Neural cell (in vitro differentiated cells): Measurements from ENCODE around the gene LDLRAD2. TPM values are rescaled to one million over a fixed set of nuclear protein-coding genes. Genes with fewer than 3 reads are reported as not detected.

Experiments
- H2AFZ ChIP-seq: fragments of 200-600, 300-800 bp; sonication (generic), shearing (Covaris generic); 2 replicates; pipeline ENCODE4 v1.6.0; 2014; ENCODE audit warnings: low read depth, mild to moderate bottlenecking, antibody characterized with exemption, low read length, moderate library complexity
- H3F3A ChIP-seq: fragments of 200-600 bp; shearing (Covaris generic); 2 replicates; pipeline ENCODE4 v1.6.1; 2016; ENCODE audit warnings: mild to moderate bottlenecking, moderate library complexity, mixed read lengths, antibody characterized with exemption, low read length; ENCODE audit not compliant: insufficient read depth, poor library complexity, severe bottlenecking
- H3K27ac ChIP-seq: fragments of 200-600, 300-800 bp; sonication (generic), shearing (Covaris generic); 2 replicates; pipeline ENCODE4 v1.5.1; 2014; ENCODE audit warnings: mild to moderate bottlenecking, low read length, moderate library complexity
- H3K27me3 ChIP-seq: fragments of 300-800, 200-600 bp; sonication (generic), shearing (Covaris generic); 2 replicates; pipeline ENCODE4 v1.6.0; 2014; ENCODE audit warnings: mild to moderate bottlenecking, low read depth, low read length, moderate library complexity; ENCODE audit not compliant: insufficient read depth
- H3K36me3 ChIP-seq: fragments of 300-800, 200-600 bp; sonication (generic), shearing (Covaris generic); 2 replicates; pipeline ENCODE4 v1.5.1; 2014; ENCODE audit warnings: mild to moderate bottlenecking, antibody characterized with exemption, low read length, moderate library complexity; ENCODE audit not compliant: insufficient read depth
- H3K4me2 ChIP-seq: fragments of 300-800, 200-600 bp; sonication (generic), shearing (Covaris generic); 2 replicates; pipeline ENCODE4 v1.6.0; 2014; ENCODE audit warnings: mild to moderate bottlenecking, low read length
- H3K4me3 ChIP-seq: fragments of 300-800, 200-600 bp; sonication (generic), shearing (Covaris generic); 2 replicates; pipeline ENCODE4 v1.5.1; 2014; ENCODE audit warnings: mild to moderate bottlenecking, low read length, moderate library complexity
- H3K79me2 ChIP-seq: fragments of 200-600 bp; shearing (Covaris generic); replicated peaks from 2 replicates; pipeline ENCODE4 v1.6.0; 2014; ENCODE audit warnings: mild to moderate bottlenecking, low read length, moderate library complexity; ENCODE audit not compliant: insufficient read depth
- H3K9ac ChIP-seq: fragments of 300-800, 200-600 bp; sonication (generic), shearing (Covaris generic); 2 replicates; pipeline ENCODE4 v1.6.1; 2016; ENCODE audit warnings: mild to moderate bottlenecking, low read length, mixed read lengths
- H3K9me2 ChIP-seq: fragments of 200-600 bp; shearing (Covaris generic); 2 replicates; pipeline ENCODE4 v1.6.1; 2016; ENCODE audit warnings: mild to moderate bottlenecking, low read length, mixed read lengths; ENCODE audit not compliant: insufficient read depth
- H3K9me3 ChIP-seq: fragments of 200-600, 300-800 bp; sonication (generic), shearing (Covaris generic); 2 replicates; pipeline ENCODE4 v1.6.1; 2016; ENCODE audit warnings: mild to moderate bottlenecking, mixed run types, low read length, moderate library complexity, mixed read lengths
- H4K20me1 ChIP-seq: fragments of 200-600 bp; shearing (Covaris generic); 2 replicates; pipeline ENCODE4 v1.6.1; 2016; ENCODE audit warnings: mild to moderate bottlenecking, mixed run types; ENCODE audit not compliant: insufficient read depth
- CTCF ChIP-seq: fragments of 450-650 bp; IDR thresholded peaks from 2 replicates; pipeline ENCODE4 v1.5.1; 2014; ENCODE audit warnings: antibody characterized with exemption, mild to moderate bottlenecking, moderate library complexity; ENCODE audit not compliant: poor library complexity, severe bottlenecking
- EP300 ChIP-seq: fragments of 450-650 bp; conservative IDR thresholded peaks from 2 replicates; pipeline ENCODE4 v1.6.1; 2014; ENCODE audit warnings: antibody characterized with exemption, mild to moderate bottlenecking, moderate library complexity; ENCODE audit not compliant: poor library complexity, severe bottlenecking
- EZH2 ChIP-seq: fragments of 200-600, 300-800 bp; shearing (Covaris generic), sonication (generic); IDR thresholded peaks from 2 replicates; pipeline ENCODE4 v1.6.1; 2014; ENCODE audit warnings: antibody characterized with exemption, low read length, borderline replicate concordance, mild to moderate bottlenecking; ENCODE audit not compliant: insufficient read depth, poor library complexity, severe bottlenecking
- MXI1 ChIP-seq: fragments of 450-650 bp; conservative IDR thresholded peaks from 2 replicates; pipeline ENCODE4 v1.6.1; 2014; ENCODE audit warnings: antibody characterized with exemption, mild to moderate bottlenecking; ENCODE audit not compliant: poor library complexity, severe bottlenecking
- POLR2AphosphoS5 ChIP-seq: IDR thresholded peaks from 2 replicates; pipeline ENCODE4 v1.6.1; 2012
- RAD21 ChIP-seq: fragments of 450-650 bp; conservative IDR thresholded peaks from 2 replicates; pipeline ENCODE4 v1.6.1; 2014; ENCODE audit warnings: antibody characterized with exemption, mild to moderate bottlenecking, moderate library complexity
- REST ChIP-seq: IDR thresholded peaks from 2 replicates; pipeline ENCODE4 v1.6.1; 2012; ENCODE audit warnings: borderline replicate concordance
- SMC3 ChIP-seq: fragments of 450-650 bp; conservative IDR thresholded peaks from 2 replicates; pipeline ENCODE4 v1.6.1; 2014; ENCODE audit warnings: antibody characterized with exemption, mild to moderate bottlenecking, moderate library complexity; ENCODE audit not compliant: poor library complexity
- TAF1 ChIP-seq: IDR thresholded peaks from 2 replicates; pipeline ENCODE4 v1.6.1; 2012; ENCODE audit warnings: low read depth
- polyA plus RNA-seq: library from polyadenylated mRNA; depleted of rRNA; stranded (reverse); fragments of >200 nt; gene quantifications from 2 replicates; pipeline ENCODE4 v1.2.3, GENCODE V29; 2014

Gene LDLRAD2
- polyA plus RNA-seq, 1 donor from 2014 or later: not detected

- no peak overlapping the region for H3K4me3 ChIP-seq
- TF ChIP-seq RAD21: no peak
- no peak for TF ChIP-seq EZH2
- H2AFZ ChIP-seq: no peak overlapping the region
- no peaks in the 10 kb centered on the region for H3K9me2 ChIP-seq
- H3K27ac ChIP-seq: no peak overlapping the region
- H3K27me3 ChIP-seq: no peaks in the 10 kb centered on the region
- H3K9me3 ChIP-seq: no peaks in the 10 kb centered on the region
- no peak overlapping the region for H3K9ac ChIP-seq
- H3K4me2 ChIP-seq: no peak overlapping the region
- H4K20me1 ChIP-seq: no peaks in the 10 kb centered on the region
- no peaks in the 10 kb centered on the region for H3F3A ChIP-seq
- no peaks in the 10 kb centered on the region for H3K36me3 ChIP-seq
- H3K79me2 ChIP-seq: no peaks in the 10 kb centered on the region
Measured at GRCh38 chr1:21855257-21856096, 43.4 kb downstream of the LDLRAD2 start.

- Histone ChIP-seq H2AFZ (no peak overlapping the region), H3K9ac (no peak overlapping the region), H3K27ac (no peak overlapping the region), H3K79me2 (no peaks in the 10 kb centered on the region), H3K27me3 (no peaks in the 10 kb centered on the region), H3K4me2 (no peak overlapping the region), H3F3A (no peaks in the 10 kb centered on the region), H3K9me3 (no peaks in the 10 kb centered on the region), H3K9me2 (no peaks in the 10 kb centered on the region), H3K4me3 (no peak overlapping the region), H3K36me3 (no peaks in the 10 kb centered on the region), H4K20me1 (no peaks in the 10 kb centered on the region)
- TF ChIP-seq TAF1 (no peak), EZH2 (no peak), REST (no peak), RAD21 (no peak), MXI1 (no peak), POLR2AphosphoS5 (no peak), CTCF (no peak), EP300 (no peak), SMC3 (no peak)
Measured at GRCh38 chr1:21857142-21857839, 45.2 kb downstream of the LDLRAD2 start.
